Mucosa of gallbladder (tissue), 1 donor: ENCODE data around the gene ADTRP. TPM values are rescaled to one million over a fixed set of nuclear protein-coding genes. Genes with fewer than 3 reads are reported as not detected.
"Not testable (repeated sequence)": the region's sequence is repeated elsewhere in the genome, so short reads cannot be mapped to it uniquely, and the experiment has no call there.

Experiments
- DNase-seq: peaks from one replicate; pipeline ENCODE4 v3.0.0-alpha.2; 2020; ENCODE audit warnings: low spot score
- total RNA-seq: library from RNA; stranded (reverse); gene quantifications from one replicate; pipeline ENCODE4 v1.2.1, GENCODE V29; 2021
- donor health status: DM: no; HTN: no; CAD: no.

The ADTRP gene
- total RNA-seq, 1 donor from 2014 or later, result 0.69 TPM

DNA sequence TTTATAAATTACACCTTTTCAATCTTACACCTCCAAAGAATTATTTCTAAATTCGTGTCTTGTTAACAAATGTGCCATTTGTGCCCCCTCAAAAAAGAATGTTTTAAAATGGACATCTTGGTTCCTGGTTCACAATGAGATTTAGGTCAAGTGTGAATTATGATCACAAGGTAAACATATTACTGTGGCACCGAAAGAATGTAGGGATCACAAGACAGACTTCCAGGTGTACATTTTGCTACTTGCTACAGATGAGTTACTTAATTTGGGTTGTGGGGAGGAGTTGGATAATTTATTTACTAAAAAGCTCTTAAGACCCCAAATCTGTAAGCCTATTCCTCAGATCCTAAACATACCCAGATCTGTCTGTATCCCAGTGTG is 25.0 kb upstream of the ADTRP start:
- no peak for DNase-seq

DNA sequence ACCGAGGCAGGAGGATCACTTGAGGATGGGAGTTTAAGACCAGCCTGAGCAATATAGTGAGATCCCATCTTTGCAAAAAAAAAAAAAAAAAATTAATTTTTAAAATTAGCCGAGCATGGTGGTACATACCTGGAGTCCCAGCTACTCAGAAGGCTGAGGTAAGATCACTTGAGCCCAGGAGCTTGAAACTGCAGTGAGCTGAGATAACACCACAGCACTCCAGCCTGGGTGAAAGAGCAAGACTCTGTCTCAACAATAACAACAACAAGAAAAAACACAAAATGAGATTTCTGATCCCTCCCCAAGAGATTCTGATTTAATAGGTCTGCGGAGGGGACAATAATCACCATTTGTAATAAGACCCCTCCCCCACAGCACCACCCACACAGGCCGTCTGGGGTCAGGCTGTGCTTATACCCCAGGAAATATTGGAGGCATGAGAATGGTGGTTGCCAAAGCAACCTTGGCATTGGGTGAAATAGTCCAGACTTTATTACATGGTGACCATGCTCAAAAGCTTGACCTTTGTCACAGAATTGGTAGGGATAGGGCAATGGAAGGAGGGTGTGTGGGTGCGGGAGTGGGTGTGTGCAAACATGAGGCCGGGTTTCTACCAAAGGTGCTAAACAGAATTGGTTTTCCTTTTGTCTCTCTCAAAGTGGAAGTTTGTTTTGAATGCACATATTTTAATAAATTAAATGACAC is 24.4 kb upstream of the ADTRP start:
- no peak for DNase-seq

DNA sequence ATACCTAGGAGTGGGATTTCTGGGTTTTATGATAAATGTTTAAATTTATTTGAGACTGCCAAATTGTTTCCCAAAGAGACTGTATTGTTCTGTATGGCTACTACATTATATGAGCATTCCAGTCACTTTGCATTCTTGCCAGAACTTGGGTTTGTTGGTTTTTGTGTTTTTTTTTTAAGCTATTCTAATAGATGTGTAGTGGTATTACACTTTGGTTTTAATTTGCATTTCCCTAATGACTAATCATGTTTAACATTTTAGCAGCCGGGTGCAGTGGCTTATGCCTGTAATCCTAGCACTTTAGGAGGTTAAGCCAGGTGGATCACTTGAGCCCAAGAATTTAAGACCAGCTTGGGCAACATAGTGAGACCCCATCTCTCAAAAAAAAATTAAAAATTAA is 21.9 kb upstream of the ADTRP start:
- not testable (repeated sequence) for DNase-seq

DNA sequence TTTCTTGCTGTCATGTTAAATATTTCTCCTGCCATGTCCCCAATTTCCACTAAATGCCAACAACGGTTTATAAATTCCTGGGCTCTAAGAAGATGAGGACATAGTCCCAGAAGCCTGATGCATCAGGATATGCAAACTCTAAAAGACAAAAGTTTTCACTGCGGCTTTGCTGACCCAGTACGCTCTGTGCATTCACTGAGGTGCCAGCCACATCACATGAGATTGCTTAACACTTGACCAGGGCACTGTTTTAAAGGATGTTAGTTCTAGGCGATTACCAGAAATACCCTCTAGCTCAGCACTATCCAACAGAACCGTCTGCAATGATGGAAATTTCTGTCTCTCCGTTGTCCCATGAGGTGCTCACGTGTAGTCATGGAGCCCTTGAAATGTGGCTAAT is 19.9 kb upstream of the ADTRP start:
- DNase-seq, result no peak

DNA sequence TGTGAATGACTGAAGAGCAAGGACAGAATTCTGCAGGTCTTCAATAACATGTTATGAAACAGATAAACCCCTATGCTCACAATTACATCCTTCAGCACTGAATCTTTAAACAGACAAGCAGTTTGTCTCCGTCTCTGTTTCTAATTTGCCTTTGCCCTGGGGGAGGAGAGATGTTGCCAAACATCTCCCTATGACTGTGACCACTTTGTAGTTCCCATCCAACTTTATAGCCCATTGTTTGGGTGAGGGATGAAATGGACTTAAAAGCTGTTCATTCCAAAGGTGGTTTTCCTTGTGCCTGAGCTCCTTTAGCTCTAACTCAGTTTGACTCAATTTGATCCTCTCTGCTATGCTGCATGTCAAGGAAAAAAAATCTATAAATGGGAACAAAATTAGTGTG is 19.5 kb upstream of the ADTRP start:
- DNase-seq, result no peak

DNA sequence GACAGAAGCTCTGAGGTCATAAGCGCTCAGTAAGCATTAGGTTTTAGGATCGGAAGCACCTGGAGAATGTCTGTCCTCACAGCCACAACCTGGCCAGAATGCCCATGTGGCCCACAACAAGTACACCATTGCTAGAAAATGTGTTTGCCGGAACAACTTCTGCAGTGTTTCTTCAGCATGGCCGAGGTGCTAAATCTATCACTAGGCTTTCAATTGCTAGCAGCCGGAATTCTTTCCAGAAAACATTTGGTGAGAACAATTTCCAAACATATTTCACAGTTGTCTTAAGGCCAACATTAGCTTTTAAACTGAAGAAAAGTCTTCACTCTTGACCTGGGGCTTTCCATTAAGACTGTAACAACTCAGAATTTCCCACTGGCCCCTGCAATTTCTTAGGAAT is 18.2 kb upstream of the ADTRP start:
- no peak for DNase-seq

DNA sequence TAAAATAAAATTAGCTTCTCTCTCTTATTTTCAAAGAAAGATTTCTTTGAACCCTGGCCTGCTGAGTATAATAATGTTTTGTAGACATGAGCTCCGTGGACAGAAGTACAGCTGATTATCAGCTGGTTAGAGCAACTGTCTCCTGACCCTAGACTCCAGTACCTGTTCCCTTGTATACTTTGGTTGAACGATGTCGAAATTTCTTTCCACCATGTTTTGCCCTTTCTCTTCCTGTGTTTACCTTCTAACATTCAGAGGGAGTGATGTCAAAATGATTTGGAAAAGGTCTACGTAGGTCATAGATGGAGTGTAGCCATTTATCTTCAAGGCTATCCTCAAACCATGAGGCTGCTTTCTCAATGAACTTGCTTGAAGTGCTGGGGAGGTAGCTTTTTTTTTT is 16.8 kb upstream of the ADTRP start:
- no peak for DNase-seq

DNA sequence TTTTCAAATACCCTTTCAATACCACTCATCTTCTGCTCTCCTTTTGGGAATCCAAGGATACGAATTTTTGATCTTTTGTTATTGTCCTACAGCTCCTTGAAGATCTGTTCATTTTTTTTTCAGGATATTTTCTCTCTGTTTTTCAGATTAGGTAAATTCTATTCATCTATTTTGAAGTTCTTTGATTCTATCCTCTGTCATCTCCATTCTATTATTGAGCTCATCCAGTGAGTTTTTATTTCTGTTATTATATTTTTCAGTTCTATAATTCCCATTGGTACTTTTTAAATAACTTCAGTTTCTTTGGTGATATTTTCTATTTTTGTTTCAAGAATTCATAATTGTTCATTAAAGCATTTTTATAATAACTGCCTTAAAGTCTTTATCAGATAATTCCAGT is 14.7 kb upstream of the ADTRP start:
- DNase-seq, result no peak

DNA sequence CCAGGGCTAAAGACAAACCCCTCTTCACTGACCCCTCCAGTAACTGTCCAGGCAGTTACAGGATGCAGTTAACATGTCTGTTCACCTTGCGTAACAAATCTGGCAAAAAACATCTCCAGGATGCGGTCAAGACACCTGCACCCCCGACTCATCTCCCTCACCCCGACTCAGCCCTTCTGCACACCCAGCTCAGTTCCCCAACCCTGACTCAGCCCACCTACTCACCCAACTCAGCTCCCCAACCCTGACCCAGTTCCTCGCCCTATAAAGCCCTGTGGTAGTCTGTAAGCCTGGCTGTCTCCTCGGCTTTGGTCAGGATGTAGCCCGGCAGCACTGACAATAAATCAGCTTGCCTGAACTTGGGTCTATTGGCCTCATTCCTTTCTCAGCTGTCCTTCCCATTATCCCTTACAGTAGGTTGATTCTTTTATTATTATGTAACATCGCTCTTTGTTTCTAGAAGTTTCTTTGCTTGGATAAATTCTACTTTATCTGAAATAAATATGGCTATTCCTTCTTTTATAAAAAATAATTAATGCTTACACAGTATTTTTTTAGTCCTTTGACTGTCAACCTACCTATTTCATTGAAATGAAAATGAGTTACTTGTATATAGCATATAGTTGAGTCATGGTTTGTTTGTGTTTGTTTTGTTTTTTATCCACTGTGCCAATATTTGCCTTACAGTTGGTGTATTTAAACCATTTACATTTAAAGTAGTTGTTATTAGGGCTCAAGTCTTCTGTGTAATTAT is 12.9 kb upstream of the ADTRP start:
- no peak for DNase-seq

DNA sequence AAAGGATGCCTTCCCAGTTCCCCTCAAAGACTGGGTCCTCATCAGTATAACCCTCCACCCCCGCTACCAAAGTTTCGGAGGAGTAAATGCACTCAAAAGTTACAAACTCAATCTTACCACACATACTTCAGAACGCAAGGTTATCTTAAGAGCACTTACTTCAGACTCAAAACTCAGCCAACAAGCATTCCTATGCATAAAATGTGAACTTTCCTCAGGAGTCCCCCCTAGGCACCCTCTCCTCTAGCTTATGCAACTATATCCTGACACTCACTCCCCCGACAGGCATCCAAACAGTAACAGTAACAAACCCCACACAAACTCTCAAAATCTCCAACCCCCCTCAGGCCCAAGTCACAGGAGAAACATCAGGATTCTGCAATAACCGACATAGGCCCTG is 11.1 kb upstream of the ADTRP start:
- DNase-seq, result no peak

DNA sequence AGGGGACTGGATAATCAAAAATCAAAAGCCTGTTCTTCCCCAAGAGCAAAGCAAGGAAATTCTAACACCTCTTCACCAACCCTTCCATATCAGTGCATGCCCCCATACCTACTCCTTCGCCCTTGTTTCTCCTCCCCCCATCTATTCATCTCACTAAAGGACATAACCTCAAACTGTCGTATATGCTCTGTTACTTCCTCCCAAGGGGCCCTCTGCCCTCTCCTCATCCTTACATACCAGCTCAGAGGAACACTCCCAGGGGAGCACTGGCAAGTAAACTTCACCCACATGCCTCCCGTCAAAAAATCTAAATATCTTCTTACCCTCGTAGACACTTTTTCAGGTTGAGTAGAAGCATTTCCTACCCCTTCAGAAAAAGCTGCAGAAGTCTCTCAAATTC is 9.4 kb upstream of the ADTRP start:
- no peak for DNase-seq

DNA sequence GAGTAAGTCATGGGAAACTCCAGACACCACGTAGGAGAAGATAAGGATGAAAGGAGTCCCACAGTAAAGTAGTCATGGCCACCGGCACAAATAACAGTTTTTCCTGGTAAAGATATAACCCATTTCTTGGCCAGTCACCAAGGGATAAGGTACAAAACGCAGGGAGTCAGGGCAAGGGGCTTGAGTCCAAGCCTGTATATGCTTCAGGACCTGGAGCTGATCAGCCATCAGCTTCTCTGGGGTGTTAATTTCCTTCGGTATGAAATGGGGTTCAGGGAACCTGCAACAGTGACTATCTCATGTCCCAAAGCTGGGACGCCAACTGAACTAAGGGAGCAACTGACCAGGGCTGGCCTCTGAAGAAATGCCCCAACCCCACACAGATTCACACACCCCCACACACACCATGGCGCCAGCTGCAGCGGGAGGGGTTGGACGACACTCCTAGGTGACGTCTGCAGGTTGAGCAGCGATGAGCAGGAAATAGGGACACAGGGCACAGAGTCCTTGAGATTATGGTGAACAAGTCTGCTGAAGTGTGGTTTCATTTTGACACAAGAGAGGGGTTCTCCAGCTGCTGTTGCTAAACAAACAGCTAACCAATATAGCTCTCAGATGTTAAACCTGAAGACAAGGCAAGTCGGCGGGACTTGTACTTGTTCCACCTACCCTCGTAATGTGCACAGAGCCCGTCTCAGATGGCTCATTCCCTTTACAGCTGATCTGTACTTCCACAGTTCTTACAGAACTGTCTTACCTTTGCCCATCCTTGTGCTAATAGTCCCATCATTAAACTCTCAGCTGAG is 7.4 kb upstream of the ADTRP start:
- no peak for DNase-seq

DNA sequence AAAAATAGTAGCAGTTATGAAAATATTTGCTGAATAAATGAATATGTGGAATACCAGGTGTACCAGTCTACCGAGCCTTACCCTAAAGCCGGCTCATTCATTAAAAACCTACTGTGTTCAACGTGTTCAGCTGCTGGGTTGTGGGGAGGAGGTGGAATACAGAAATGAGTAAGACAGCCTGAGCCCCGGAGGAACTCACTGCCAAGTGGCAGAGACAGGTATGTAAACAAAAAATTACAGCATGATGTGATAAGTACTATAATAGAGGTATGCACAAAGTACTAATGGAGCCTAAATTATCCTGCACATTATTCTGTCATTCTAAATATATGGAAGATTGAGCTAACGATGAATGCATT is 6.8 kb upstream of the ADTRP start:
- DNase-seq, result no peak

DNA sequence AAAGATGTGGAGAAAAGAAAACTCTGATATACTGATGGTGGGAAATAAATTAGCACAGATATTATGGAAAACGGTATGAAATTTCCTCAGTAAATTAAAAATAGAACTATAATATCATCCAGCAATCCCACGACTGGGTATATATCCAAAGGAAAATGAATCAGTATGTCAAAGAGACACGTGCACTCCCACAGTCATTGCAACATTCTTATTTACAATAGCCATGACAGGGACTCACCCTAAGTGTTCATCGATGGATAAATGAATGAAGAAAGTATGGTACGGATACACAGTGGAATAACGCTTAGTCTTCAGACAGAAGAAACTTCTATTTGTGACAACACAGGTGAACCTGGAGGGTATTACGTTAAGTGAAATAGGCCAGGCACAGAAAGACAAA is 5.7 kb upstream of the ADTRP start:
- DNase-seq, result no peak

DNA sequence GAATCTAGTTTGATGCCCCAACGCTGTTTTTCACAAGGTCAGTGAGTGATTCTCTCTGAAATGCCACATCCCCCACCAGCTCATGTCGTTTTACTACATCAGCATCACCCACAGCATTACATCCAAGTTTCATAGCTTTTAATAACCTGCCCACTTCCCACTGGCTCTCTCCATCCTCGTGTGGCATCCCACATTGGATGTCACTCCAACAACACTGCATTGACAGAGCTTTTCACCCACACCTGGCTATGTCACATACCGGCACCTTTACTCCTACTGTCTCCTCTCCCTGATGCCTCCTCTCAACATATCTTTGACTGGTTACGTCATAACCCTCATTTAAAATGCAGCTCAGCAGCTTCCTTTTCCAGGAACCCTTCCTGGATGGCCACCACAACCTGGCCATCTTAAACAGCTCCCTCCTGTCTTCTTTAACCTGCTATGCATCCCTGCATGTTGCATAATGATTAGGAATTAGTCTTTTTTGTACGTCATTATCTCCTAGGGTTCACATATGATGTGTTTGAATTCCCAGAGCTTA is 5.0 kb upstream of the ADTRP start:
- DNase-seq, result no peak

DNA sequence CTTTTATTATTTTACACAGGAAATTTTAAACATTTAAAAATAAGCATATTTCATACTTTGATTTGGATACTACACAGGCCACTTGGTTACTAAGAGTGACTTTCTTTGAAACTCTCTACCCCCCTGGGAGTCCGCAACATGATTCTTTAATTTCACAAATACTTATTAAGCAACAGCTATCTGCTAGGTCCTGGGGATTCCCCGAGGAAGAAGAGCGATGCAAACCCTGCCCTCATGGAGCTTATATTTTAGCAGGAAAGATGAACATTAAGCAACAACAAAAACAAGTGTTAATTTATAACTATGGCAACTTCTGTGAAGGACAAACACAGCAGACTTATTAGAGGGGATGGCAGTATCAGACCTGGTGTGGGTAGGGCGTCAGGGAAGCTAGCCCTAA is 3.9 kb upstream of the ADTRP start:
- DNase-seq, result no peak

DNA sequence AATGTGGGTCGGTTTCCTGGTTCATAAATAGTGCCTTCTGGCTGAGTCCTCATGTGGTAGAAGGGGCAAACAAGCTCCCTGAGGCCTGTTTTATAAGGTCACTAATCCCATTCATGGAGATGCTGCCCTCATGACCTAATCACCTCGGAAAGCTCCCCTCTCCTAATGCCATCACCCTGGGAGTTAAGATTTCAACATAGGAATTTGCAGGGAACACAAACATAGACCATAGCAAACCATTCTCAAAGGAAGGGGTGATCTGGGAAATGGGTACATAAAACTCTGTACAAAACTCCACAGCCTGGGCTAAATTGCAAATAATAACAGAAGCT is 1.5 kb upstream of the ADTRP start:
- DNase-seq, result no peak

DNA sequence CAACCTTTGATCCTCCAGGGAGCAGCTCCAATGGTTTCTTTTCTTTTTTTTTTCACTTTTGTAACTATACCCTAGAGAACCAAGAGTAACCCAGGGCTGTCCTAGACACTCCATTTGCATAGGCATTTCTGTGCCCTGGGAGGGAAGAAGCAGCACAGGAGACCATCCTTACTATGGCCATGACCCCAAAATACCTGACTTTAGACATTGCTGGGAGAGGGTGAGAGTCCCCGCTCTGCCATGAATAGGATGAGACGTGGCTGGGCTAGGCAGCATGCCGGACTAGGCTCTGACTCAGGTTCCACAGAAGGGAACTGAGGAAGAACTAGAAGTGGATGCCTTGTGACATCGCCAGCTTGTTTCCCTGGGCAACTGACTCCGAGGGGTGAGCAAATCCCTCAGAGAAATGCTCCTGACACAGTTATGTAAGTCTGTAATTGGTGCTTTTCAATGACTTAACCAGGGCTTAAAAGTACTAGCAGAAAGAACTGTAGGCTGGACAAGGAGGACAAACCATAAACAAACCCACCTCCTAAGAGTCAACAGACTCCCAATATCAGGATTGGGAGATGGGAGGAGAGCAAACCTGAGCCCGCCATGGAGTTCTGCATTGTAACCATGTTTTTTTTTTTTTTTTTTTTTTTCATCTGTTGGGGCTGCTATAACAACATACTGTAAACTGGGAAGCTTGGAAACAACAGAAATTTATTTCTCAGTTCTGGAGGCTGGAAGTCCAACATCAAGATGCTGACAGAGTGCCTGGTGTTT is 910 bp upstream of the ADTRP start:
- DNase-seq, result no peak

DNA sequence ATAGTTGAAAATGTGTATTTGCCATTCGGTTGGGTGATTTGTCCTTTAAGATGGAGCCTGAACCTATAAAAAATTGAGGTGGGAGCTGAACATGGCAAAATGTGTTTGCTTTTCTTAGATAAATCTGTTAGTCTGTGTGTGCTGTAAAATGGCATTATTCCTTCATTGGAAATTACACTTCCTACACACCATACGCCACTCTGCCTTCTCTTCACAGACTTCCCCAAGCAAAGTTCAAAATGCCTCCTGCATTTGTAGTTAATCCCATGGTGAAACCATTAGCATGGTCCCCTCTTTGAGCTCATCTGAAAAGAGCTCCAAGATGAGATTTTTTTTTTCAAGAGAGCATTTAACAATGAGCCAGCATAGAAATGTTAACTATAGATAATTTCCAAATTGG is 567 bp downstream of the ADTRP start:
- no peak for DNase-seq

DNA sequence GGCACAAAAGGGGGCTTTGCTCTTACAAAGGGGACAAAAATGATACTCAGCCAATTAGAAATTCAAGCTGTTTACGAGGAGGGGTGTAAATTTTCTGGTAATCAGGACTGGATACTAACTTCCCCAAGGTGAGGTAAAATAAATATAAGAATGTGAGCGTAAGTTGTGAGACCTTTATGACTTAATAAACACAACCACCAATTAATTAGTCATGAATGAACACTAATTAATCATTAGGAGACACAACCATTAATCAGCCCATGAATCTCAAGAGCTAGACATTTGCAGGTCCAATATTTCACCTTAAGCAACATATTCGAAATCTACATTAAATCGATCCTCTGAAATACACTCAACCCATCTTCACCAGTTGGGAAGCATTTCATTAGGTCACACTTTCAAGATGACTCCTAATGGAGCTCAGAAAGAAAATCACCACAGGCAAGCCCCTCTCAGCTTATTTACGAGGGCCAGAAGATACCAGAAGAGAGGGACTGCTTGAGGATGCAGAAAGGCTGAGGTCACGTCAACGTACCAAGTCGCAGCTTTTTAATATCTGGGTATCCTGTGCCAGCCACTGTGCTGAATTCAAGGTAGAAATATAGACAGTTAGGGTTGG is 2.7 kb downstream of the ADTRP start:
- DNase-seq, result no peak

DNA sequence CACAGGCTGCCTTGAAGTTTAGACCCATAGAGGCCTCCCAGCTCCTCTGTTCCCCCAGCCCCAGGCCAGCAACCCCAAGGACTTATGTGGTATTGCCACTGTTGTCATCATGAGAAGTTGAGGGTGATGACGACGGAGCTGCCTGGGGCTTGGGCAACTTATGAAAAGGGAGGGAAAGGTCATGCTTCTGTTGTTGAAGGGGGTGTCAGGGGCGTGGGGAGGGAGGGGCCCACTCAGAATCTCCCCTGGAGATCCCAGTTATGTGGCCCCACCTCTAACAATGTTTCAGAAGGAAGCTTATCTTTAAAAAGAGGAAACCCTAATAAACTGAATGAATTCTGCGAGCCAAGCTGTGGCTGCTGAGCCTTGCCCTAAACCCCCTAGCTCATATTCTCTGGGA is 4.2 kb downstream of the ADTRP start:
- DNase-seq, result no peak

DNA sequence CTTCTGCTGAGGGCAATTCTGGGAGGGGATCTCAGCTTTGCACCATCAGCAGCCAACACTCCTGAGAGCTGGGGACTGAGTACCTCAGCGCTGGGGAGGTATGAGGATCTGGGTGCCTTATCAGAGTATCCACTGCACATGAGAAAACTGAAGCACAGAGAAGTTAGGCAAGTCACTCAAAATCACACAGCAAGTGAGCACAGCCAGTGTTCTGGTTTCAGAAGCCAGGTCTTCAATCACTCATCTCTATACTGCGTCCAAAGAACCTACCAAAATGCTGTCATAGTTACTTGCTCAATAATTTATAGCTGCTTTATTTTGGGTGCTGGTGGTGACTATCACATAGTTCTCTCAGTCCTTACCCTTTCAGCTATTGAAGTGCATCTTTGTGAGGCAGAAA is 5.0 kb downstream of the ADTRP start:
- DNase-seq, result no peak
